Putamen (tissue), 1 donor: ENCODE results near the gene SORD.
"Not testable (repeated sequence)": the region's sequence is repeated elsewhere in the genome, so short reads cannot be mapped to it uniquely, and the experiment has no call there.

Source experiments
- DNase-seq: peaks from one replicate; pipeline ENCODE4 v3.0.0-alpha.2; 2016; ENCODE audit warnings: low spot score

Gene SORD

DNA sequence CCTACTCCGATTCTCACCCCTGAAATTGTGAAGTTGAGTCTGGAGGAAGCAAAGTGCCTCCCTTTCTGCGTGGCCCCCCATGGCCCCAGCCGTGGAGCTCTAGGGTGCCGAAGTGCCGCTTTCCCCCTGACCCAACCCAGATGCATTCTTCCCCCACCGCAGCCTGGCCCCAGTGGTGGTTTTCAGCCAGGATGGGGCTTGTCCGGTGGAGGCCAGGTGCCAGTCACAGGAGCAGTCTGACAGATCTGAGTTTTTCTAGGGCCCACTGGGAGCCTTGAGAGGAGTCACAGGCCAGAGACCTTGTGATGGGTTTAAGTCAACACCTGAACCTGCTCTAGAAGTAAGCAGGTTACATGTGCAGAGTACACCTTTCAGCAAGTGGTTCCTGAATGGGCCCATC is 39.3 kb downstream of the SORD start:
- DNase-seq: not testable (repeated sequence)

DNA sequence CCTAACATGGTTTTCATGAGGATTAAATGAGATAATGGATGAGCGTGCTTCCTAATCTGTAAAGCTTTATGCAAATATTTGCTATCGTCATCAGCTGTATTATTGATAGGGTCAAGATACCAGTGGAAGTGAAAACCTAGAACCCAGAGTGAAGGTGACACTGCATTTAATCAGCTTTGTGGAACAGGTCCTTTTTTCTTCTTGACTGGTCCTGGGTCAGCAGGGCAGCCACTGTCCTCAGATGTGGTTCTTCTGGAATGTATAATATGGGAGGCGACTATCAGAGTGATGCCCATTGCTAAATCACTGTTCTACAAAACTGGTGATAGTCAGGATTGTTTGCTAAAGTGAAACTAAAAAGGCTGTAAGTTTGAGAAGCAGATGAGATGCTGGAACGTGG is 41.4 kb downstream of the SORD start:
- no peak for DNase-seq

DNA sequence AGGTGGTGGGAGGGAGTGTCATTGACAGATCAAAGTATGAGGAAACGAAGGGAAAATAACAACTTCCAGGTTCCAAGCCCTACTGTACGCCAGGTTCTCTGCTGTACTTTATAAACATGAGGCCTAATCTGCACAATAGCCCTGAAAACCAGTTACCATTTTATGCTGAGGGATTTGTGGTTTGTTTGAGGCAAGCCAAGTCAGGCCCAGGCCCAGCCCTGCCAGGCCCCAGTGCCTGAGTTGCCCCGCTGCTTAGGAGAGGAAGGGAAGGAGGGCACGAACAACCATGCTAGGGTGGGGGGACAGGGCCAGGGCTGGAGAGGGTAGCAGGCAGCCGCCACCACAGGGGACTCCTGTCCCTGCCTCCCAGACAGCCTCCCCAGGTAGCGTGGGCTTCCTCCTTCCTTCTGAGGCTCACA is 47.0 kb downstream of the SORD start:
- not testable (repeated sequence) for DNase-seq

DNA sequence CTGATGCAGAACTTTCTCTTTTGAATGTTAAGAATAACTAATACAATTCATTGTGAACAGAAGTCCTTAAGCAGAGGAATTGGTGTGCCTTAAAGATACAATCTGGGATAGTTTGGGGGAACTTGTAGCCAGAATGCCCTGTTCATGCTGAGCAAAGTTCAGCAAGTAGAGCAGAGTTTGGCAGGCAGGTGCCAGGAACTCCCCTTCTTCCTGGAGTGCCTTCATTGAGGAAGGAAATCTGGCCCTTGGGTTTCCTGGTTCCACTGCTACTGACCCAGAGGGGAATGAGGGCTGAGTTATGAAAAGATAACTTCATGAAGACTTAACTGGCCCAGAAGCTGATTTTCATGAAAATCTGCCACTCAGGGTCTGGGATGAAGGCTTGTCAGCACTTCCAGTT is 50.6 kb downstream of the SORD start:
- not testable (repeated sequence) for DNase-seq

DNA sequence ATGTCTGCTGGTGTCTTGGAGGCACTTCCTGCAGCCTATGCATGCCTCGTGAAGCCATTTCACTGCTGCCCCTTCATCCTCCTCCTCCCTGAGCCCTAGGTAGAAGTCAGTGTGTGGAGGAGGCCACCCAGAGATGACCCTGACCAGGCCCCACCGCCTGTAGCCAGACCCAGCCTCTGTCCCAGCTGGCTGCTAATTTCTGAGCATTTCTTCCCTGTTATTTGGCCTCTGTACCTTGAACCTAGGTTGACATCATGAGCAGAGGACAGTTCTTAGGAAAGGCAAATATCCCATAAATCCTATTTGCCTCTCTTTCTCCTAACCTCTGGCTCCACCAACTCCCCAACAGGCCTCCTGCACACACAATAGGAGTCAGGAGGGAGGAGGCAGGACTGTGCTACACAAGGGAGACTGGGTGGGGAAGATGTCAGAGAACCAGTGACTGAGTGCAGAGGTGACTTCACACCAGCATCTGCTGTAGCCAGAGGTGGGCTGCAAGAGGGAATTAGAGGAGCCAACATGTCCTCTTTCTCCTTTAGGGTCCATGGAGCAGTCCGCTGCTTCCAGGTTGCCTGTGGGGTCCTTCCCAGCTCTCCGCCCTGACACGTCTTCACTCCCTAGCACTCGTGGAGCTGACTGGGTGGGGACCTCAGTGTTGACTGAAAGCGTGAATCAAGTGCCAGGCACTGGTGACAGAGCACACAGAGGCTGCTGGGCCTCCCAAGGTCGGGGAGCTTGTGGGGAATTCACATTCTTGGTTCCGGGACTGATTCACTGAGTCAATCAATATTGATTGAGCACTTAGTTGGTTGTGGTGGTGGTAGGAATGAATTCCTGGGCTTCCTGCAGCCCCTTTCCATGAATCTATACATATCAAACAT is 52.7 kb downstream of the SORD start:
- not testable (repeated sequence) for DNase-seq

DNA sequence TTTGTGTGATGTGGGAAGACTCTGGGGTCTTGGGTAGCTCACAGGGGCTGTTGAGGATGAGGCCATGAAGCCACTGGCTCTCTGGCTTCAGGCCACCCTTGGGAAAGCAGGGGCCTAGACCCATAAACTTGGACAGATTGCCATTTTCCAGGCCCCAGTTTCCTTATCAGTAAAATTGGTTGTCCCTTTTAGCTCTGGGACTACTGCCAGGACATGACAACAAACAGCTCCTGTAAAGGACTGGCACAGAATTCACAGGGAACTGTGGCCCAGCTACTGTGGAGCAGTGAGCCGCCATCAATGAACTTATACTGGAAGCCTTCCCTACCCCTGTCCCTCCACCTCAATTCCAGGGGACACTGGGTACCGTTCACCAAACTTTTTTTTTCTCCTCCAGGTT is 54.4 kb downstream of the SORD start:
- not testable (repeated sequence) for DNase-seq

DNA sequence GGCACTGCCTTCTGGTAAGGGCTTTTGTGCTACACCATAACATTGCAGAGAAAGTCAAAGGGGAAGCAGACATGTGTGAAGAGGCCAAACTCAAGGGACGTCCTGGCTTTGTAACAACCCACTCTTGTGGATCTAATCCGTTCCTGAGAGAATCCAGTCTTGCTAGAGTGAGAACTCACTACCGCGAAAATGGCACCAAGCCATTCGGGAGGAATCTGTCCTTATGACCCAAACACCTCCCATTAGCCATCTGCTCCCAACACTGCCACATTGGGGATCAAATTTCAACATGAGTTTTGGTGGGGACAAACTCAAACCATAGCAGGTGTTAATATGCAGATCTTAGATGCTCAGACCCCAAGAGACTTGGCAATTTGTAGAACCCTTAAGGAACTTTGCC is 56.2 kb downstream of the SORD start:
- not testable (repeated sequence) for DNase-seq

DNA sequence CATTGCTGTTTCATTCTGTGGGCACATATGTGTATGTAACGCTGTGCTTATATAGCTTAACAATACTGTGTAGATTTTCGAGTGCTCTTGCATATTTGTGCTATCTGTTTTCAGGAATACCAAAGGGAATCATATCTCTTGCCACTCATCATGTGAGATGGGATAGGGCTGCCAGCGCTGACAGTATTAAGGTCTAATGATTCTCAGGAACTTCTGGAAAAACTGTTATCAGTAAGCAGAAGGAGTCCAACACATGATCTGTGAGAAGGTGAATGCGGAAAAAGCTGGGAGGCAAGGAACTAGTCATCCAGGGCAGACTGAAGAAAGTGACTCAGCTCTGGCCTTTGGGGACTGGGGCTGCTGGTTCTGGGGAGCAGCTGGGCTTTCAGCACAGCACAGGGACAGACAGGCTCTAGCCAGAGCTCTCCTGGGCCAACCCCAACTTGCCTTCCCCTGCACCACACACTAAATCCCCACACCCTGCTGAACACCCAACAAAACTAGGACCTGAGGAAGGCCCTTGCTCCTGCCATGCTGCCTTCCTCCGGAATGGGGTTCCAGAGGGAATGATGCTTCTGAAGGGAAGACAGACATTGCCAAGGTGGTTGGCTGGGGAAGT is 56.7 kb downstream of the SORD start:
- not testable (repeated sequence) for DNase-seq

DNA sequence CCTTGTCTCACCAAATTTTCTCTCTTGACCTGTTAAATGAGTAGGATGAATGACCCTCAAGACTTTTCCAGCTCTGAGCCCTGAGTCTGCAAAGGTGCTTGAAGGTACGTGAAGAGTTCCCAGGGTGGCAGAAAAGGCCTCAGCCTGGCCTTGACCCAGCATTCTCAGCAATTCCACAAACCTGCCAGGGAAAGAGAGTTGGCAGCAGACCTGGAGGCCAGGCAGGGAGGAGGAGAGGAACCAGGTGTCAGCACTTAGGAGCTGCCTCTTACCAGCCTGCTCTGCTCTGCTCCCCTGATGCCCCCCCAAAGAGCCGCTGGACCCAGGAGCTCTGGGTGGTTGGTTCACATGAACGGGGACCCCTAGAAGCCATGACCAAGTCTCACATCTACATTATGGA is 57.6 kb downstream of the SORD start:
- DNase-seq: not testable (repeated sequence)

DNA sequence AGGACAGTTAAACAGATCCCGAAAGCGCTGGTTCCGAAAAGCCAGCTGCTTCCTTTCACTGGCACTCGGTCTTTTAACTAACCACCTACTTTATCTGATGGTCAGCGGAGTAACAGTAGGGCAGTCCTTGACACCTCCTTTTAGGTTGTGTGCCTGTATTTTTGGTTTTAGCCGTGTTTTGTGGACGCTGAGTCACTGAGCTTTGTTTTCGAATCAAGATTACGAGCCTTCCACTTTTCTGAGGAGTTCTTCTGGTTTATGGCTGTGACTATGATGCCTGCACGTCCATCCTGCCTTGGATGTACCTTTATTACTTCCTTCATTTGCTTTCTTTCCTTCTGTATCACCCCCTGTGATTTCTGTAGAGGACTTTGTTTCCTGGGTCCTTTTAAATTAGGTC is 59.4 kb downstream of the SORD start:
- not testable (repeated sequence) for DNase-seq

DNA sequence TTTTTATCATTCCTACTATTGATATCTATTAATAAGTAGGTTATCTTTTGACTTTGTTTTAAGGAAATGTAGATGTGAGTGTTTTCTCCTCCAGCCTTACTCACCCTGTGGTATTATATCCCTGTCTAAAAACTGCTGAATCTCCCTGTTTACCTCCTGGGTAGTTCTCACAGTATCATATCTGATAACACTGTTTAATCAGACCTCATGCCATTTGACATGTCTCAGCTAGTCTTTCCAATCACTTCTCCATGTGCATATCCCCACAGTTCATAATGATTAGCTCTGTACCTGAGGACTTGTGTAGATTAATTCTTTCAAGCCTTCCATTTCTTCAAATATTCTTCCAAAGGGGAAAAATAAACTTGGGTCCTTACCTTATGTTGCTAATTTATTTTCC is 60.2 kb downstream of the SORD start:
- DNase-seq: no peak

DNA sequence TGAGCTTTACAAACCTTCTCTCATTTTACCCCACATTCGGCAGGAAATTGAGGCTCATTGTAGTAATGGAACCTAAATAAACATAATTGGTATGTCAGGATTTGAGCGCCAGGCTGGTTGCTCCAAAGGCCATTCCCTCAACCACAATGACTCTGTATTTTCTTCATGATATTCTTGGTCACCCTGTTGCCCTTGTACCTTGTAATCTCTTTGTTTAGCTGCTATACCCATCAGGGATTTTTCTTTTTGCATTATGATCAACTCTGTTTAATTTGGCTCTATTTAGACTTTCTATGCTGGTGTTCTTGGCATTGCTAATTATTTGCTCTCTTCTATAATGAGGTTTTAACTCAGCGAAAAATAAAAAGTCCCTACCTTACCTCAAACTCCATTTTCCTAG is 61.2 kb downstream of the SORD start:
- DNase-seq: no peak

DNA sequence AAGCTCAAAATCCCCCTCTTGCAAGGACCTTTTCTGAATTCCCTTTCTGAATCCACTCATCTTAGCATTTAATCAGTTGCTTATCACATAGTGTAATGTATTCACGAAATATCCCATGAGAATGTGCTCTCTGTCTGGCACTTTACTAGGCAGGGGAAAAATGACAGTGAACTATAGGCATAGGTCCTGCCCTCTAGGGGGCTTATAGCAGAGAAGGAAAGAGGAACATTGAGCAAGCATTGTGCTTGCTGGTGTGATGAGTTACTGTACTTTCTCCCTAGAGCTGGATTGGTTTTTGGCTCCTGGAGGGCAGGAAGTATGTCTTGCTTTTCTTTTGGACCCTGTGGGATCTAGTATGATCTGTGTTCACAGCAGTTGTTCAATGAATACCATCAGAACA is 64.5 kb downstream of the SORD start:
- DNase-seq: no peak

DNA sequence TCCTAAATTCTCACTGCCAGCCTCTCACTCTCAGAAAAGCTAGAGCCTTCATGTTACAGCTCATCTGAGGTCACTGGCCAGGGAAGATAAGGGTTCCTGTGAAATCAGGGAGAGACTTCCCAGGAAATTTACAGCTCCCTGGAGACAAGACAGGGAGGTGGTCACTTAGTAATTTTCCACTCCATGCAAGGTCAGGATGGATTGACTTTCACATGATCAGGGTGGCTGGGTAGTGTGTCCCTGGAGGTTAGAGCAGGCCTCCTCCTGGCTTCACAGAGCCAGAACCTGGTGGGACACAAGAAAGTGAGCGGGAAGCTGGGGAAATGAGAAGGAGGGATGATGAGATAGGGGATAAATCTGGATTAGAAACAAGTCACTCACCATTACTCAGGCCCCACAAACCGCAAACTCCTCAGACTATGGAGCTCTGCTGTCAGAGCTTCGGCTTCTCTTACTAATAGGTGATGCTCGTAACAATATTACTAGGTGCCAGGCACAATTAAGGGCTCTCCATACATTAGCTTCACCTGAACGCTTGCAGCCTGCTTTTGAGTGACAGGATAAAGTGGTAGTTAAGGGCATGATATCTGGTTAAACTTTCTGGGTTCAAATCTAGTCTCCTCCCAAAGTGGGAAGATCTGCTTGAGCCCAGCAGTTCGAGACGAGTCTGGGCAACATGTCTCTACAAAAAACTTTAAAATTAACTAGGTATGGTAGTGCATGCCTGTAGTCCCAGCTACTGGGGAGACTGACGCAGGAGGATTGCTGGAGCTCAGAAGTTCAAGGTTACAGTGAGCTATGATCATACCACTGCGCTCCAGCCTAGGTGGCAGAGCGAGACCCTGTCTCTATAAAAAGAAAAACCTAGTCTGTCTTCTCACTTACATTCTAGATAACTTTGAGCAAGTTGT is 66.1 kb downstream of the SORD start:
- no peak for DNase-seq

DNA sequence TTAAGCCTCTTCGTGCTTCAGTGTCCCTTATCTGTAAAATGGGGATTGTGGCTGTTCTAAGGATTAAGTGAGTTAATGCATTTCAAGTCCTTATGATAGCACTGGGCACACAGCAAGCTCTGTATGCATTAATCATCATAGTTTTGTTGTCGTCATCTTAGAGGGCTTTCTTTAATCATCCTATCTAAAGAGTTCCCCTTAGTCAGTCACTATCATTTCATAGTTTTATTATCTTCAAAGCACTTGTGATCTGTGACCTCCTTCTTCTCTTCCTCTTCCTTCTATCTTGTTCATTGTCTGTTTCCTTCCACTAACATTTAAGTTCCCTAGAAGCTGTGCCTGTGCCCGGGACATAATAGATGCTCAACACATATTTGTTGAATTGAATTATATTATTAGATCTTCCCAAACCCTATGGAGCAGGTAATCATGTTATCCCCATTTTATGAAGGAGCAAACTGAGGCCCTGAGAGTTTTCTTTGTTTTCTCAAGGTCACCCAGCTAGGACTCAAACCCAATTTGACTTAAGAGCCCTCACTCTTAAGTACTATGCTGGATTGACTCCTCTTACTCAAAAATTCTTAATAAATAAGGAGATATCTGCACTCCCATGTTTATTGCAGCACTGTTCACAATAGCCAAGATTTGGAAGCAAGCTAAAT is 66.8 kb downstream of the SORD start:
- no peak for DNase-seq

DNA sequence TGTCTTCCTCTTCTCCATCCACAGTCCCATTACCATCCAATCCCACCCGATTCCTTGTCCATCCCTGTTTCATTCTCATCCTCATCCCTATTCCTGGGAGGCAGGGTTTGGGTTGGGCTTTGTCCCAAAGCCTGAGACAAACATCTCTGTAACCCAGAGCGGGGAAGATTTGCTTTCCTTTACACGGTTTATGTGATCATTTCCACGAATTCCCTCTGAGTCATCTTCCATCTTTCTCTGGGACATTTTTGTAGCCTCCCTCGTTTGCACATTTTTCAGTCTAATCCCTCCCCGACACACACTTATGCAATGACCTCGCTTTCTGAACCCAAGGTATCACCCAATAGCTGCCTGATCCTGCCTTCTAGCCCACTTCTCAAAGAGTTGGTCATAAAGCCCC is 68.2 kb downstream of the SORD start:
- no peak for DNase-seq

DNA sequence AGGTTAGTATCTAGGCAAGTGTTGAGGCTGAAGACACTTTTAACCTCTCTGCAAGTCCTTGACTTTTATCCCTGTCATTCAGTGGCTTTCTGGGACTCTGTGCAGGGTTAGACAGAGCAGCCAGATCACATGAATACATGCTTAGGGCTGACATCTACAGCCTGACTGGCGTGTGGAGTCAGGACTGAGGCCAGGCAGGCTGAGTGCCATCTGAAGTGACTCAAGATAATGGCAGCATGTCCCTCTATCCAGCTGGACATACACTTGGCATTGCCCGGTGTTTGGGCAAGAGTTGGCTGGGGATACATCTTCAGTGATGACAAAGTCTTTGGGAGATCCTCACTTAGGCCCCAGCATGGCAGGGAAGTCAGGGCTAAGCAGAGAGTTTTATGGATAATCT is 68.6 kb downstream of the SORD start:
- no peak for DNase-seq

DNA sequence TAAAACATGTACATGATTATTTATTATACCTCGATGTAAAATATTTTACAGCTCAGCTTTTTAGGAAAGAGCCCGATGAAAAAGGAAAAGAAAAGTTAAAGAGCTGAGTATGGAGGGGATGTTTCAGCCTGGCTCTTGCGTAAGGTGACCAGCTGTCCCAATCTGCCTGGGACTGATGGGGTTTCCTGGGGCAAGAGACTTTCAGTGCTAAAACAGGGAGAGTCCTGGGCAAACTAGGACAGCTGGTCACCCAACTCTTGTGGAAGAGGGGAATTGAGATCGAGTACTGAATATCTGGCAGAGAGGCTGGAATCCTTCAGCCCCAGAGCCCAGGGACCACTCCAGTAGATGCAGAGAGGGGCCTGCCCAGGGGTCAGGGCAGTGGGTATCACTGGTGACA is 70.0 kb downstream of the SORD start:
- no peak for DNase-seq

DNA sequence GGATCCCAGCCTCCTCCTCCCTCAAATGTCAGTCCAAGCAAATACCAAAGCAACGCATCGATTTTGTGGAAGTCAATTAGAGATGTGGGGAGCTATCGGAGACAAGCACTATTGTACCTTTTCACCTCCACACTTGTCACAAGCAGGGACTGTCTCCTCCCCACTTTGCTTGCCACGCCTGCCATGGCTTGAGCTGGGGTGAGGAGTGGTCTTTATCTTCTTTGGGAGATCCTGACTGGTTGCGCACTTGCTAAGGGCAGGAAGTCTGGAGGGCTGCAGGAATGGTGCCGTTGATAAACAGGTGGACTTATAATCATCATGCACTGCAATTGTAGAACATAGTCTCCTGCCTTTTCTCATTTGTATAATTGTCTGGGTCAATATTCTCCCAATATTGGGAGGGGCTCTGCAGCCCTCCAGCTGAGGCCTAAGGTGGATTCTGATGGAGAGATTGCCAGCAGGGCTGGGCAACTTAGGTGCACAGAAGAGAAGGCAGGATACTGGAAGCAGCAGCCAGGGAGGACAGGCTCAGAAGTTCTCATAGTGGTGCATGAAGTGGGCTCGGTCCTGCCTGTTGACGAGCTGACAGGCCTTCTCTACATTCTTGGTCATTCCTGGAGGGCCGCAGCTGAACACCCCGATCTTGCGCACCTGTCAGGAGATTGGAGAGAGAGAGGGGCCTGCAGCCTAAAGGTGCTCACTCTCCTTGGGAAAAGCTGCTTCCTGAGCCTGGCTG is 70.8 kb downstream of the SORD start:
- DNase-seq: no peak

DNA sequence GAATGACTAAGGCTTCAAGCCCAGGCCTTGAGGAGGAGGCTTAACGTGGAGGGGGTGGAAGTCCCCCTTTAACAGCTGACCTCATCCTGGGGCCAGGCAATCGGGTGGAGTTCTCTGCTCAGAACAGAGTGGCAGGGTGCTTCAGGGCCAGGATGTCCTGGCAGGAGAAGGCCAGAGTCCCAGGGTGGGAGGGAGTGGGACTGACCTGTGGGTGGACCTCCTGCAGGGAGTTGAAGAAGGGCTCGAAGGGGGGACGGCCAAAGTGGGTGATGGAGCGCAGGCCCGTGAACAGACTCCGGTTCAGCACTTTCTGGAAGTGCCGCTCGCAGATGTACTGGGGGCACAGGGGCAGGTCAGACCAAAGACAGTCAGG is 71.3 kb downstream of the SORD start:
- no peak for DNase-seq

DNA sequence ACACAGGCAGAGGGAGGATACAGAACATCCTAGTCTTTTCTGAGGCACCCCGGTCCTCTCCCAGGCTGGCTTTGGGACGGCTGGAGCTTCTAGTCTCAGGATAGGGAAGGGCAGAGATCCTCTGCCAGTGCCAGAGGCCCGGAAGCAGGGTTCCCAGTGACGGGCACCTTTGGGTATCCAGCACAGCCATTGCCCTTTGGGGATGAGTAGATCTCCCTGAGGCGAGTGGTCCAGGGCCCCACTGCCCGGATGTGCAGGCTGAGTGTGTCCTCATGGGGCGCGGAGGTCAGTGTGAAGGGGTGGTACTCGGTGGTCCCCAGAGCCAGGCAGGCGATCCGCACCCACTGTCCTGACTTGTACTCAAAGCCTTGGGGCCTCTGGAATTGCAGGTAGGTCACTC is 72.7 kb downstream of the SORD start:
- DNase-seq: no peak
